Fibroblast of skin of left biceps (primary cell): ENCODE results near the gene ARHGAP35.
"Not testable (repeated sequence)": the region's sequence is repeated elsewhere in the genome, so short reads cannot be mapped to it uniquely, and the experiment has no call there.

ENCODE experiments used
- DNase-seq, 2 experiments: peaks; one replicate each; pipeline ENCODE4 v3.0.0-alpha.2; 2013; ENCODE audit warnings: low read depth in 2 of 2

The ARHGAP35 gene

DNA sequence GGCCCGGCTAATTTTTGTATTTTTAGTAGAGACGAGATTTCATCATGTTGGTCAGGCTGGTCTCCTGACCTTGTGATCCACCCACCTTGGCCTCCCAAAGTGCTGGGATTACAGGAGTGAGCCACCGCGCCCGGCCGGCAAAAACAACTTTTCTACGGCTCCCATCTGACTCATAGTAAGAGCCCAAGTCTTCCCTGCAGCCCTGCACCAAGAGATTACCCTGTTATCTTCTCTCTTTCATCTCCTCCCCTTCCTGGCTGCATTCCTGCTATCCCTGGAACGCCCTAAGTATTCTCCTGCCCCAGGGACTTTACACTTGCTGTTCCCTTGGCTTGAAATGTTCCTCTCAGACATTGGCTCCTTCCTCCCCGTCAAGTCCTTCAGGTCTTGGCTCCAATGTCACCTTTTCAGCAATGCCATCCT is 16.7 kb upstream of the ARHGAP35 start:
- no peak for DNase-seq

DNA sequence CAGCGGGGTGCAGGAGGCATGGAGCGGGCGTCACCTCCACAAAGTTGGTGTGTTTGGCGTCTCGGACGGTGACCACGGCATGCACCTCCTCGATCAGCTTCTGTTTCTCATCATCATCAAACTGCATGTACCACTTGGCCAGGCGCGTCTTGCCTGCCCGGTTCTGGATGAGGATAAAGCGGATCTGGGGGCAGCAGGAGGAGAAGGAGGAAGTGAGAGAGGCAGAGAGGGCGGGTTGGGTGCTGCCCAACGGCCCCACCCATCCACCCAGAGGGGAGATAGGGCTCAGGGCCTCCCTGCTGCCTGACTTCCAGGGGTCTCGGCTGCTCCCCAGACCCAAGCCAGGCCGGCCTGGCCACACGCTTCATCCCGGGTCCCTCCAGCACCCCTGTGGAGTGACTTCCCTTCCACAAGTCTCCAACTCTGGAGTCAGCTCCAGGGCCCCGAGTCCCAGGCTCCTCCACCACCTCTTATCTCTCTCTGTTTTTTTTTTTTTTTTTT is 14.8 kb upstream of the ARHGAP35 start:
- DNase-seq: no peak

DNA sequence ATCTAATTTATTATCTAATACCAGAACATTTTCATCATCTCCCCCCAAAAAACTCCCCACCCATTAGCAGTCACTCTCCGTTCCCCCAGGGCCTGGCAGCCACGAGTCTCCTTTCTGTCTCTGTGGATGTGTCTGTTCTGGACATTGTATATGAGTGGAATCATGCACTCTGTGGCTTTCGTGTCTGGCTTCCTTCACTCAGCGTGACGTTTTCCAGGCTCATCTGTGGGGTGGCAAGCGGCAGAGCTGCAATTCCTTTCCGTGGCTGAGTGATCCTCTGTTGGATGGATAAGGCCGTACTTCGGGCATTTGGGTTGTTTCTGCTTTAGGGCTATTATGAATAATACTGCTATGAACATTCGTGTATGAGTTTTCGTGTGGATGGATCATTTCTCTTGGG is 13.3 kb upstream of the ARHGAP35 start:
- no peak for DNase-seq

DNA sequence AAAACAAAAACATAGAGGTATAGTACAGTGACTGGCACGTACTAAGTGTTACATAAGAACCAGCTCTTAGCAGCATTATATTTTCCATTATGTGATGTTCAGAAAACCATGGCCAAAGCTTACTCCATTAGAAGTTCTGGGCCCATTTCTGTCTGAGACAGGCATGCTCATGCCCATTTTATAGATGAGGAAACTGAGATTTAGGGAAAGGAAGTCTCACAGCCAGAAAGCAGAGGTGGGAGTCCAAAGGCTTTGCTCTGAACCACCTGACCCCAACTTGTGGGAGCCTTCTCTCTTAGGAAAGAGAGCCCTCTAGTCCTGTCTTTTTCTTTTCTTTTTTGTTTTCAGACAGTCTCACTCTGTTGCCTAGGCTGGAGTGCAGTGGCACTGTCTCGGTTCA is 12.4 kb upstream of the ARHGAP35 start:
- no peak for DNase-seq

DNA sequence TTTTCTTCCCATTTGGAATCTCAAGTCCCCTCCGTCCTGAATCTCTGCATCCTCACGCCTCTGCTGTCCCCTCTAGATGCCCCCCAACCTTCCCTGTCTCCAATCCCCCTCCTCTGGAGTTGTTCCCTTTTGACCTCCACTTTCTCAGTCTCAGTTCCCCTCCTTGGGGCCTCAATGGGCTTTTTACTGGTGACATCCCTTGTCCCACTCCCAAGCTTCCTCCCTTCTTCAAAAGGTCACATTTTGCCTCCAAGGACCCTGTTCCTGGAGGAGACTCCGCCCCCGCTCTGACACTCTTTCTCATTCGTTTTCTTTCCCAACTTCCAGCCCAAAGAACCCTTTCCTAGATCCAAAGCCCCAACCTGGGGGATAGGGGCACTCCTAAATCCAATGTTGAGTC is 11.2 kb upstream of the ARHGAP35 start:
- DNase-seq: no peak

DNA sequence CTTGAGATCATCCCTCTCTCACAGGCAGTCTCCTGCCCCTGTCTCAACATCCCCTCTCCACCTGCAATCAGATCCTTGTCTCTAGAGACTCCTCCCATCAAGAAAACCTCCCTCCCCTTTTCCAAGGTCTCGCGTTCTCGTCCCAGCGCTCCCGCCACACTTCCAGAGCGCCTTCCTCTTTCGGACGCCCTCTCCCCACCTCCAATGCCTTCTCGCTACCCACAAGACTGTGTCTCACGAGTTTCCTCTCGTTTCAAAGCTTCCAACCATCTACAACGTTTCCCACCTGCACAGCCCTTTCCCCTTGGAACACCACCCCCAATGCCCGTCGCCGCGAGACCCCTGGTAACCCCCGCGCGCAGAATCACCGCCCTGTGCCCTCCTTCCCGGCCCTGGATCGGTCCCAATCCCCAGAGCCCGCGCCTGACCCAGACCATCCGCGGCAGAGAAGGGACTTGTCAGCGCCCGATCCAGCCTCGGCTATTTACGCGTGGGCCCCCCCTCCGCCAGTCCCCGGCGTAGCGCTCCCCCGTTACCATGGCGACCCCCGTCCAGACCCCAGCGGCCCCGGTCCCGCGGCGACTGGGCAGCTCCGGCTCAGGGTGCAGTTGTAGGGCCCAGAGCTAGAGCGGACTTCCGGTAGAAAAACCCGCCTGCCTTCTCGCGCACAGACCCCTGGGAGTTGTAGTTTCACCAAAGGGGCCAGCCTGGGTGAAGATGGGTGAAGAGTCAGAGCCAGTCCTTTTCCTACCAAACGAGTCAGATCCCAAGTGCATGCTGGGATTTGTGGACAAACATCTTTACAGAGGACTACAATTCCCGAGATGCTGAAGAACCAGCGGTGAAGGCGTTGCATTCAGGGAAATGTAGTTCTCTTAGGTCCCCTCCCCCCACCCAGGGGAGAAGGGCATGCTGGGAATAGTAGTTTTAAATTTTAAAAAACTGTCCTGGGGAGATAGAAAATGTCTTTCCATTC is 10.3 kb upstream of the ARHGAP35 start, which contains the start of gene AP2S1:
AP2S1 (minus strand) TSS at position 619 of the 976 bp plus-strand sequence; CDS start at position 539, 80 bp downstream.
- DNase-seq: peak; percentile 98

DNA sequence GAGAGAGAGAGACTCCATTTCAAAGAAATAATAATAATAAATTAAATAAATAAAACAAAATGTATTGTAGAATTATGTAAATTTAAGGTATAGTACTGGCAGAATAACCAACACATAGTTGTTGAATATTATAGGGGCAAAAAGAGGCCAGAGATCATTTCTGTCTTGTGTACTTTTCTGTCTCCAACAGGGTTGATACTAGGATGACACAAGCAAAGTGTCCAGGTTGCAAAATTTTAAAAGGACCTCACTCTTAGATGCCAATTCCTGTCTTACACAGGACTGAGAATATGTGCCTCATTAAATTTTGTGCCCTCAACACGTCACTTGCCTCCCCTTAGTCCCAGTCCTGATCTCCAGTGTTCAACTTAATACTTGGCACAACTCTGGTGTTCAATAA is 8.0 kb upstream of the ARHGAP35 start:
- DNase-seq: no peak

DNA sequence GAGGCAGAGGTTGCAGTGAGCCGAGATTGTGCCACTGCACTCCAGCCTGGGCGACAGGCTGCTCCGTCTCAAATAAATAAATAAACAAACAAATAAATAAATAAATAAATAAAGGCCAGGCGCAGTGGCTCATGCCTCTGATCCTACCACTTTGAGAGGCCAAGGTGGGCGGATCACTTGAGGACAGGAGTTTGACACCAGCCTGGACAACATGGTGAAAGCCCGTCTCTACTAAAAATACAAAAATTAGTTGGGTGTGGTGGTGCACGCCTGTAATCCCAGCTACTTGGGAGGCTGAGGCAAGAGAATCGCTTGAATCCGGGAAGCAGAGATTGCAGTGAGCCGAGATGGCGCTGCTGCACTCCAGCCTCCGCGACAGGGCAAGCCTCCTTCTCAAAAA is 6.1 kb upstream of the ARHGAP35 start:
- DNase-seq: not testable (repeated sequence)

DNA sequence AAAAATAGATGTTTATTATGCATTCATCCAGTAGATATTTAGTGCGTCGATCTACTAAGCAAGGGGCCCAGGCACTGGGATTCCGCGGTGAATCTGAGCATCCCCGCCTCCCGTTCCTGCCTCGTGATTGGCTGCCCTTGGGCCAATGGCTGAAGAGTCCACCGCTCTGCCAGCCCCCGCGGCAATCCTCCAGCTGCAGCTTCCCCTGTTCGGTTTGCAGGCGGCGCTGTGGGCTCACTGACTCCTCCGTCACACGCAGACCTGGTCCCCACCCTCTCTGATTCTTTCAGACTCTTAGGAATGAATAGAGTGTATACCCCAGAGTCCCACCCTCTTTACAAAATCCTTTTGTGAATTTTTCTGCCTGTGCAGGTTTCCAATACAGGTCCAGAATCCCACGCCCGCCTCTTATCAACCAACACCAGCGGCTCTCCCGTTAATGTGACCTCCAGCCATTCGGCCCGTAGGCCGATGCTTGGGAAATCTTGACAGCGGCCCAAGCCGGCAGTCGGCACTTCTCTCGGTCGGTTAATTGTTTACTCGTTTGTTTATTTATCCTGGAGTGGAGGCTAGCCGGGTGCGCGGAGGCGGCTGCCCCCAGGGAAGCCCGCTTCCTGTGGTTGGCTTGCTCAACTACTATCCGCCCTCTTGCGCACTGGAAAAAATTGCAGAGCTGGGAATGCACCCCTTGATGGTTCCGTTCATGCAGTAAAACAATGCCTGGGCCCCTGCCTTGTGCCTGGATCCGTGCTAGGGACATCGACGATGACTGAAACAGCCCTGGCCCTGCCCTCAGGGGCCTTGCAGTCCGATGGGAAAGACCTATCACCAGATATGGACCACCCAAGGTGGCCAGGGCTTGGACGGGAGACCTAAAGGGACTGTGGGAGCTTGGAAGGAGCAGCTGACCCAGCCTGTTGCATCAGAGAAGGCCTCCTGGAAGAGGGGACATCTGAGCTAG is 4.5 kb upstream of the ARHGAP35 start:
- DNase-seq: peak; percentile 84 to 86

DNA sequence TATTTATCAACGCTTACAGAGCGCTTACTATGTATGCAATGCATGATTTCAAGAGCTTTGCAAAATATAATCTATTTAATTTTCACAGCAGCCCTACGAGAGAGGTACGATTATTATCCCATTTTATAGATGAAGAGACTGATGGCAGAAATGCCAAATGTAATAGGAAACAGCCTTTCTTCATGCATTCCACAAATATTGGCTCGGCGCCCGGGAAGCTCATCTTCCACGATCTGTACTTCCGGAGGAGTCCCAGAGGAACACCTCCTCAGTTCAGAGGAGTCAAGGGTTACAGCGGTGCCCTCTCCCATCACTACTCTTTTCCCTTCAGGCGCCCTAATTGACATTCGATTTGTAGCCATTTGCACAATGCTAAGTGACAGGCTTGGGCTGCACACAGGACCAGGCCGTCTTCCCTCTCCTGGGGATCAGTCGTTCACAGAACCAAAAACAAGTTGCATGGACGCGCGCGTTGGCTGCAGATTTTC is 1.1 kb upstream of the ARHGAP35 start:
- peak; percentile 76 to 77 for DNase-seq

DNA sequence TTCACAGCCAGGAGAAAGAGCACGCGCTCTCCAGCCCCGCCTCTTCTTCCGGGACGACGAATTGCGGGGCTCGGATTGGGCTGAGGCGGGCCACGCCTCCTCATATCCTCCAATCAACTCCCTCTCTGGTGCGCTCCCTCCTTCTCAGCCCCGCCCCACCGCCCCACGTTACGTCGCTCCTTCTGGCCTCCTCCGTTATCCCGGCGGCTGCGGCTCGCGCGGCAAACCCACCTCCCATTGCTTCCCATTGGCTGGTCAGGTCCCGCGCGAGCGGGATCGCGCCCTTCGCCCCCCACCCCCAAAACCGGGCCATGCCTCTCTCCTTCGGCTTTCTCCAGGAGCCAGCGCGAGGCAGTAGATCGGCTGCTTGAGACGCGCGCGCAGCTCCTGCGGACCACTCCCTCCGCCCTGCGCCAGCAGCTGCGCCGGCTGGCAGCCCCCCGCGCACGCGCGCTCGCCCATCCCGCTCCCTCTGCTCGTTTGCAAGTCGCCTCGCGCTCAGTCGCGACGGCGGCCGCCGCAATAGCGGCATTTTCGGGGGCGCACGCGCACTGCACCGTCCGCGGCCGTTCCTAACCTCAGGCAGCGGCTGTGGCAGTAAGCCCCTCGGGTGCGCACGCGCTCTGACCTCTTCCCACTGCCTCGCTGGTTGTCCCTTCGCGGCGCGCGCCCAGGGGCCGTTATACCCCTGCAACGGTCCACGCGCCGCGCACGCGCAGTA is 512 bp upstream of the ARHGAP35 start:
- DNase-seq: peak; percentile 97 to 98

DNA sequence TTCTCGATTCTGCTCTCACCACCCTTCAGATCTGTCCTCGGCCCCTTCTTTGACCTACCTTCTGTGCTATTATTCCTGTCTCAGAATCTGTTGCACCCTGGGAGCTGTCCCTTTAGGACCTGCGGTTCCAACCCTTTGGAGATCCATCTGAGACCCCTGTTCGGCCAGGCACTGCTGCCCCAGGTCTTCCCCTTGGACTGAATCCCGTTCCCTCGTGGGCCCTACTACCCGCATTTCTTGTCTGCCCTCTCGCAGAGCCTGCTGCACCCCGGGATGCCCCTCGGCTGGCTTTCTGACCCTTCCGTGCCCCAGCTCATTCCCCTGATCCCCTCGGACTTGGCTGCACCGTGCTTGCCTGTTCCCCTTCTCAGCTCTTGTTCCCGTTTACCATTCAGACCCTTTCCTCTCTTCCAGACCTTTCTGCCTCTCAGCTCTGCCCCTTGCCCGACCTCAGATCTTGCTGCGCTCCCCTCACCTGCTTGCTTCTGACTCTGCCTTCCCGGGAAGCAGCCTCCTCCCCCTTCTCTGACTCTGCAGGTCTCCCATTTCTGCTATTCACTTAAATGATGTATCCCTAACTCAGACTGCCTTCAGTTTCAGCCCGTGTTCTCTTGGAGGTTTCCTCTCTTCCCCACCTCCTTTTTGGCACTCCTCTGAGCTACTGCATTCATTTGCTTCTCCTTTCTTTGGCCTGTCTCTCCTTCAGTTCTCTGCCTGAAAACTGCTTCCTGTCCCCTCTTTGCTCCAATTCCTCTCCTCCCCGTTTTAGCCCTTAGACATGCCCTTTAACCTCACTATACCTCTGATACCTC is 1.1 kb downstream of the ARHGAP35 start:
- DNase-seq: no peak

DNA sequence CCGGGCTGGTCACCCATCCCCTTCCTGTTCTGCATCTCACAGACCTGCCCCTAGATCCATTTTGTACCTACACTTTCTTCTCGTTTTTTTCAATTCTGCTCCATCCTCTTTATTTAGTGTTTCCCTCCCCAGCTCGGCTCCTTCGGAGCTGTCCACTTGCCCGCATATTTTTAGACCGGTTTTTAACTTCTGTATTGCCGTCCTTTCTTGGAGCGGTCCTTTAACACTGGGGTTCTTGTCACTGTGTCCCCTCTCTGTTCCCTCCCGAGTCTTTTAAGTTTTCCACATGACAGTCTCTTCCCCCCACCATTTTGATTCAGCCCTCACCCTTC is 1.7 kb downstream of the ARHGAP35 start:
- no peak for DNase-seq

DNA sequence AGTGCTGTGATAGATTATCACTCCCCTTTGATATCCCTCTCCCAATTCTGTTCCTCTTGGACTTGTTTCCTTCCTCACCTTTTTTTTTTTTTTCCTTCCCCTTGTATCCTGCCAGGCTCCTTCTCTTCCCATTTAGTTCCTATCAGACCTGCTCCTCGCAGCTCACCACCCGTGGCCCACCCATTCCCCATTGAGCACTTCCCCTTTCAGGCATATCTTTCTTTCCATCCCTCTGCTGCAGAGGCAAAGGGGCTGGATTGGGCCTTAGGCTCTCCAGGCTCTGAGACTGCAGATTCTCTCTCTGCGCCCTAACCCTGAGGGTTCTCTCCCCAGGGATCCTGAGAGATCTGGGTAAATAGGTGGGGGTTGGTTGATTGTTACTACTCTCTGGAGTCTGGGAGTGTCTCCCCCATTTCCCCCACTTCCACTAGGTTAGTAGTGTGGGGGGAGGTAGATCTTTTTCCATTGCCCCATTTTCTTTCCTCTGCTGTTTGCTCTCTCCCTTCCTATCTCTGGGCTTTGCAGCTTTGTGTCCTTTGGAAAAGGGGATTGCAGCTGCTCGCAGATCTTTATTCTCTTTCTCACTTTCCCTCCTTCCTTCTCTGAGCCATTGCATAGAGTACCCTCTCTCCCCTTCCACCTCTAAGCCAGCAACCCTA is 2.3 kb downstream of the ARHGAP35 start:
- DNase-seq: no peak

DNA sequence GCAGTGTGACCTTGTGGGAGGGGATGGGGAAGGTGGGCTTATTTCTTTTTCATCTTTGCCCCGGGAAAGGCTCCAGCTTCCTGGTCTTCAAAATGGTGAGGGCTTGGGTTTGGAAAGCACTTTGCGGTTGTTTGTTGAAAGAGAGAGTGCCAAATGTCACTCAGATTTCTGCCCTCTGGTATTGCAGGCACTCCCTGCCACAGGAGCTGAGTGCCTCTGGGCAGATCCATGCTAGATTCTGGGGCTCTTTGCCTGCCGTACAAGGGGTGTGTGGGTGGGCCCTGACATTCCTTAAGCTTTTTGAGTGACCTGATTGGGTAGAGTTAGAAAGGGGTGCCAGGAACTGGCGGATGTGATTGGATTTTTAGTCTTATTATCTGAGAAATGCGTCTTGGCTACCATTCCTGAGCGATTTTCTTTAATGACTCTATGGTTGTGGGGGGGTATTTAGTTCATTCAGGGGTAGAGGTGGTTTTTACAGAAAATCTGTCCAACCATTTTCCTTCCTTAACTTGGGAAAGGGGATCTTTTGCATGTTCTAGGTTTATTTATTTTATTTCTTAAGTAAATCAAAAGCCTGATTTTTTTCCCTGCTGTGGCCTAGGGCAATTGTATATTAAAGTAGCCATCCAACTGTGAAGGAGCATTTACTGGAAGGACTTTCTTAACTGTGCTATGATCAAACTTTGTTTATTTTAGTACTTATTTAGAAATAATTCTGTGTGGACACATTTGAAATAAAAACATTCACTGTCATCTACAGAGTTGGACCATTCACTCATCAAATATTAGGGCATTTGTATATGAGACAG is 3.2 kb downstream of the ARHGAP35 start:
- no peak for DNase-seq

DNA sequence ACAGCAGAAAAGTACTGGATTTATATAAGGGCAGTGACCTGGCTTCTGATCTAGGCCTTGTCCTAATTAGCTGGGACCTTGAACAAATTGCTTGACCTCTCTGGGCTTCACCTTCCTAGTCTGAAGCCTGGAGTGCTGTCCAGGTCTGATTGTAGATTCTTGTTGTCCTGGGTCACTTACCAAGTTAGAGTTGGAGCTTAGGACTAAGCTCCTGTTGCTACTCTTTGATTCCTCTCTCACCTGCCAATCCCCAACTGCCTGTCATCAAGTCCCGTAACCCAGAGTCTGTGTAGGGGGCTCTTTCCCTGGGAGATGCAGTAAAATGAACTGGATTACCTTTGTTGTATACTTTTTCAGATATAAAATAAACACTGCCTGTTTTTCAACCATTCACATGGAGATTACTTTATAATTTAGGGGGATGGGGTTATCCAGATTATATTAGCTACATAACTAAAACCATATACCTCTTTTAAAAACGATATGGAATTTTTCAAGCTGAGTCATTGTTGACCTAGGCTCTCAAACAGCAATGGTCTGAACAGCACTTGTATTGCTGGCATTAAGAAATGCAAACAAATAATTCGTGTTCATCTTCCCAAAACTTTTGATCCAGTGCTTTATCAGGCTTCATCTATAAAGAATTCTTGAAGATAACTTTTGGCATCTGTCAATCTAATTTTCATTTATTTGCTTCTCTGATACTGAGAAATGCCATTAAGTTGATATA is 5.8 kb downstream of the ARHGAP35 start:
- no peak for DNase-seq

DNA sequence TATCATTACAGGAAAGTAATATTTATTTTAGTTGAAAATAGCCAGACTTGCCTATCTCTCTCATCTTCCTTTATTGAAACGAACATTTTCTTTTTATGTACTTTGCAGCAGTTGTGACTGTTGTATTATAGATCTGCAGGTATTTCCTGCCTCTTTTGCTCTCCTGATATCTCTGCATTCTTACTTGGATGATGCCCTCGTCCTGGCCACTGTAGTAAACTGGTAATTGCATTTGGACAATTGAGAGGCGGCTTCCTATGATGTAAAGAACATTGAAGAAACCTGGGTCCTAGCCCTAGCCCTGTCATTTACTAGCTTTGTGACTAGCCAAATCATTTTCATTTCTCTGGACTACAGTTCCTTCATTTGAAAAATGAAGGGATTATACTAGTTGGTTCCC is 6.4 kb downstream of the ARHGAP35 start:
- no peak for DNase-seq

DNA sequence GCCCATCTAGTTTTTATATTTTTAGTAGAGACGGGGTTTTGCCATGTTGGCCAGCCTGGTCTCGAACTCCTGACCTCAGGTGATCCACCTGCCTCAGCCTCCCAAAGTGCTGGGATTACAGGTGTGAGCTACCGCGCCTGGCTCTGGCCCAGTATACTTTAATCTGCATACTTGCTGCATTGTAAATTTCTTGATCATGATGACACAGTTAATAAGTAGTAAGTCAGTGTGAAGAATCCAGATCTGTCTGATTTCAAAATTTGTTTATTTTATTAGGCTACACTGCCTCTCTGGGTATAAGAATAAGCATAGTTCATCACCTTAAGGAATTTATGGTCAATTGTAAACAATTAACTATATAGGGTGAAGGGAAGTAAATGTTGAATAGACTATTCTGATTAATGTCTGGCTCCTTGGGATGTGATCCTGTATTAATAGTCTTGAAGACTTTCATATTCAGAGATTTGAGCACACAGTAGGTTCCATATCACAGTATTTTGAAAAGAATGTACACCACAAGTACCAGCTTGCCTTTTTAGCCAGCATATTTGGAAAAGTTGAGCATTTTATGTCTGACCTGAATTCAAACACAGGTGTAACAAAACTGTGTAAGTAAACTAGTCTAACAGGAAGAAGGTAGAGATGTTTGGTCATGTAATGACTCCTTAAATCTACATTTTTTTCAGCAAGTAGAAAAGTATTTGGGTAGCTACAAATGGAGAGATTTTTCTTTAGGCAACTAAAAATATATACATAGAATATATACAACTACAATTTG is 7.4 kb downstream of the ARHGAP35 start:
- no peak for DNase-seq
